HepG2 (cell line): Measurements from ENCODE around the gene DPEP1. TPM values are rescaled to one million over a fixed set of nuclear protein-coding genes. Genes with fewer than 3 reads are reported as not detected.

Experiments
- BHLHE40 ChIP-seq: IDR thresholded peaks from 2 replicates; pipeline ENCODE4 v1.6.1; 2011; ENCODE audit warnings: low read length, improper control_type of control experiment
- ETS1 ChIP-seq: sonication (generic); formaldehyde crosslinking; IDR thresholded peaks from 2 replicates; pipeline ENCODE4 v1.4.0; 2020; ENCODE audit warnings: missing genetic modification reagents
- HCFC1 ChIP-seq: fragments of 150-350 bp; IDR thresholded peaks from 2 replicates; pipeline ENCODE4 v1.6.1; 2014; ENCODE audit warnings: low read depth, low read length
- KLF13 ChIP-seq: sonication (generic); formaldehyde crosslinking; IDR thresholded peaks from 2 replicates; pipeline ENCODE4 v1.4.0; 2020; ENCODE audit warnings: mild to moderate bottlenecking, missing genetic modification reagents
- NFE2L1 ChIP-seq: sonication (generic); formaldehyde crosslinking; IDR thresholded peaks from 2 replicates; pipeline ENCODE4 v1.4.0; 2020; ENCODE audit warnings: missing genetic modification reagents, mild to moderate bottlenecking, borderline replicate concordance
- SMAD1 ChIP-seq: sonication (generic); formaldehyde crosslinking; IDR thresholded peaks from 2 replicates; pipeline ENCODE4 v1.4.0; 2020; ENCODE audit warnings: missing genetic modification reagents, low read depth, mild to moderate bottlenecking, borderline replicate concordance
- SMARCC2 ChIP-seq: fragments of 450-650 bp; IDR thresholded peaks from 2 replicates; pipeline ENCODE4 v1.6.1; 2017; ENCODE audit warnings: antibody characterized with exemption, mild to moderate bottlenecking
- U2AF1 ChIP-seq: fragments of 200-400 bp; formaldehyde crosslinking; optimal IDR thresholded peaks from 2 replicates; pipeline ENCODE3; 2017; ENCODE audit warnings: mild to moderate bottlenecking, low read depth, low read length
- ZBTB34 ChIP-seq: sonication (generic); formaldehyde crosslinking; IDR thresholded peaks from 2 replicates; pipeline ENCODE4 v1.8.0; 2022; ENCODE audit warnings: mild to moderate bottlenecking, missing genetic modification reagents
- ZNF232 ChIP-seq: sonication (generic); formaldehyde crosslinking; IDR thresholded peaks from 2 replicates; pipeline ENCODE4 v1.4.0; 2020; ENCODE audit warnings: missing genetic modification reagents, borderline replicate concordance
- ZNF337 ChIP-seq: sonication (generic); formaldehyde crosslinking; IDR thresholded peaks from 2 replicates; pipeline ENCODE4 v1.5.1; 2020; ENCODE audit warnings: missing genetic modification reagents, low read depth, mild to moderate bottlenecking, borderline replicate concordance
- ZNF567 ChIP-seq: sonication (generic); formaldehyde crosslinking; IDR thresholded peaks from 2 replicates; pipeline ENCODE4 v1.8.1; 2023; ENCODE audit warnings: mild to moderate bottlenecking, missing genetic modification reagents, borderline replicate concordance
- ZNF788 ChIP-seq: sonication (generic); formaldehyde crosslinking; IDR thresholded peaks from 2 replicates; pipeline ENCODE4 v1.5.0; 2020; ENCODE audit warnings: mild to moderate bottlenecking, missing genetic modification reagents, borderline replicate concordance
- ZNF83 ChIP-seq: sonication (generic); formaldehyde crosslinking; IDR thresholded peaks from 2 replicates; pipeline ENCODE4 v1.4.0; 2020; ENCODE audit warnings: missing genetic modification reagents, mild to moderate bottlenecking, borderline replicate concordance
- polyA plus RNA-seq, 8 experiments: library from polyadenylated mRNA; depleted of rRNA in 3 of 8; stranded (reverse) in 7 of 8; unstranded in 1 of 8; fragments of >200 nt; fragmentation: Illumina TruSeq in 4 of 8; extraction: Trizol in 4 of 8; gene quantifications; 2 replicates each; pipeline versions ENCODE4 v1.2.1 to v1.2.3, GENCODE V29; 2011 to 2016; ENCODE audit warnings: low read depth in 4 of 8, missing spikeins in 1 of 8, mixed read lengths in 1 of 8; ENCODE audit not compliant: insufficient read depth in 1 of 8
- total RNA-seq, 5 experiments: library from RNA; depleted of rRNA; stranded (reverse); fragments of >200 nt; fragmentation: Illumina TruSeq; extraction: Trizol; gene quantifications; 2 replicates each; pipeline ENCODE4 v1.2.3, GENCODE V29; 2016; ENCODE audit warnings: low read depth in 1 of 5
- TF ChIP-seq, protein P1 (sequence below): sonication (generic); formaldehyde crosslinking; IDR thresholded peaks from 2 replicates; pipeline ENCODE4 v1.4.0; 2020; ENCODE audit warnings: missing genetic modification reagents, low read depth, mild to moderate bottlenecking, borderline replicate concordance
- TF ChIP-seq, protein P2 (sequence below): sonication (generic); formaldehyde crosslinking; IDR thresholded peaks from 2 replicates; pipeline ENCODE4 v1.4.0; 2020; ENCODE audit warnings: missing genetic modification reagents, mild to moderate bottlenecking, borderline replicate concordance

The DPEP1 gene
- total and polyA plus RNA-seq, 2 of the 13 experiments (the other 11 are each of a cell fraction or from before 2014, with no cell fraction given) = 37.6 to 52.2 TPM

DNA sequence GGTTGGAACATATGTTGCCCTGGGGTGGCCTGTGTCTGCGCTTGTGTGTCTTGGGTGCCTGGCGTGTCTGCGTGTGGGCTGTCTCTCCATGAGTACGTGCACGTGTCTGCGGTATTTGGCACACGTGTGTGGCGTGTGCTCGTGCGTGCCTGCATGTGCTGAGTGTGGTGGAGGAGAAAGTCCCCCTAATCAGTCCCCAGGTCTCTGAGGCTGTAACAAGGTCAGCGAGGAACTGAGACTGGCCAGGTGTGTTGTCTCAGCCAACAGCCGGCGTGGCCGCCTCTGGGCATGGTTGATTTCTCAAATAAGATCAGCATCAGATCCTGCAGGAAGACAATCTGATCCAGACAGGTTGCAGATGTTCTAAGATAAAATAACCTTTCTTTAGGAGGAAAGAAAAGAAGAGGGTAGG is 41.4 kb upstream of the DPEP1 start (continued):
- TF ChIP-seq NFE2L1 (0 out of 2 replicates have a peak, but pooled peaks have one; percentile 65), BHLHE40 (0 out of 2 replicates have a peak, but pooled peaks have one; percentile 46), SMAD1 (CRISPR knock-in tag) (0 out of 2 replicates have a peak, but pooled peaks have one; percentile 47), ZNF567 (CRISPR knock-in tag) (0 out of 2 replicates have a peak, but pooled peaks have one; percentile 25), ZNF232 (CRISPR knock-in tag) (0 out of 2 replicates have a peak, but pooled peaks have one; percentile 52), HCFC1 (0 out of 2 replicates have a peak, but pooled peaks have one; percentile 1), ZNF788 (no peak), U2AF1 (no peak), SMARCC2 (no peak), ETS1 (CRISPR knock-in tag) (no peak), ZNF337 (CRISPR knock-in tag) (0 out of 2 replicates have a peak, but pooled peaks have one; percentile 55), ZNF83 (0 out of 2 replicates have a peak, but pooled peaks have one; percentile 14), KLF13 (CRISPR knock-in tag) (peak; percentile 52; the same call in 1 of the 2 replicates), ZBTB34 (no peak)
- TF ChIP-seq, protein P1, sequence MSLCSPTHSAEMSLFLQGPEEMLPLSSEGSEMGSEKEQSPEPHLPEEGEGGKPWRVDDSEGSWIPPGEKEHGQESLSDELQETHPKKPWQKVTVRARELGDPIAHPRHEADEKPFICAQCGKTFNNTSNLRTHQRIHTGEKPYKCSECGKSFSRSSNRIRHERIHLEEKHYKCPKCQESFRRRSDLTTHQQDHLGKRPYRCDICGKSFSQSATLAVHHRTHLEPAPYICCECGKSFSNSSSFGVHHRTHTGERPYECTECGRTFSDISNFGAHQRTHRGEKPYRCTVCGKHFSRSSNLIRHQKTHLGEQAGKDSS (CRISPR knock-in tag) = no peak
- TF ChIP-seq, protein P2, sequence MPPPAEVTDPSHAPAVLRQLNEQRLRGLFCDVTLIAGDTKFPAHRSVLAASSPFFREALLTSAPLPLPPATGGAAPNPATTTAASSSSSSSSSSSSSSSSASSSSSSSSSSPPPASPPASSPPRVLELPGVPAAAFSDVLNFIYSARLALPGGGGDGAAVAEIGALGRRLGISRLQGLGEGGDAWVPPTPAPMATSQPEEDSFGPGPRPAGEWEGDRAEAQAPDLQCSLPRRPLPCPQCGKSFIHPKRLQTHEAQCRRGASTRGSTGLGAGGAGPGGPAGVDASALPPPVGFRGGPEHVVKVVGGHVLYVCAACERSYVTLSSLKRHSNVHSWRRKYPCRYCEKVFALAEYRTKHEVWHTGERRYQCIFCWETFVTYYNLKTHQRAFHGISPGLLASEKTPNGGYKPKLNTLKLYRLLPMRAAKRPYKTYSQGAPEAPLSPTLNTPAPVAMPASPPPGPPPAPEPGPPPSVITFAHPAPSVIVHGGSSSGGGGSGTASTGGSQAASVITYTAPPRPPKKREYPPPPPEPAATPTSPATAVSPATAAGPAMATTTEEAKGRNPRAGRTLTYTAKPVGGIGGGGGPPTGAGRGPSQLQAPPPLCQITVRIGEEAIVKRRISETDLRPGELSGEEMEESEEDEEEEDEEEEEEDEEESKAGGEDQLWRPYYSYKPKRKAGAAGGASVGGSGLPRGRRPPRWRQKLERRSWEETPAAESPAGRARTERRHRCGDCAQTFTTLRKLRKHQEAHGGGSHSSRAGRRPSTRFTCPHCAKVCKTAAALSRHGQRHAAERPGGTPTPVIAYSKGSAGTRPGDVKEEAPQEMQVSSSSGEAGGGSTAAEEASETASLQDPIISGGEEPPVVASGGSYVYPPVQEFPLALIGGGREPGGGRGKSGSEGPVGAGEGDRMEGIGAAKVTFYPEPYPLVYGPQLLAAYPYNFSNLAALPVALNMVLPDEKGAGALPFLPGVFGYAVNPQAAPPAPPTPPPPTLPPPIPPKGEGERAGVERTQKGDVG (CRISPR knock-in tag) = peak; percentile 85
- TF ChIP-seq, all 625 proteins: peak for 20
